GM21515 (cell line): ENCODE data around the gene ANKRD40.

Experiments used
- ATAC-seq: cut with Tn5 transposase; IDR thresholded peaks from one replicate; pipeline ENCODE4 v1.9.1; 2021; ENCODE audit not compliant: unreplicated experiment

Gene ANKRD40

GRCh38 chr17:50672071-50672470, 35.6 kb downstream of the ANKRD40 start:
- no peak for ATAC-seq

DNA sequence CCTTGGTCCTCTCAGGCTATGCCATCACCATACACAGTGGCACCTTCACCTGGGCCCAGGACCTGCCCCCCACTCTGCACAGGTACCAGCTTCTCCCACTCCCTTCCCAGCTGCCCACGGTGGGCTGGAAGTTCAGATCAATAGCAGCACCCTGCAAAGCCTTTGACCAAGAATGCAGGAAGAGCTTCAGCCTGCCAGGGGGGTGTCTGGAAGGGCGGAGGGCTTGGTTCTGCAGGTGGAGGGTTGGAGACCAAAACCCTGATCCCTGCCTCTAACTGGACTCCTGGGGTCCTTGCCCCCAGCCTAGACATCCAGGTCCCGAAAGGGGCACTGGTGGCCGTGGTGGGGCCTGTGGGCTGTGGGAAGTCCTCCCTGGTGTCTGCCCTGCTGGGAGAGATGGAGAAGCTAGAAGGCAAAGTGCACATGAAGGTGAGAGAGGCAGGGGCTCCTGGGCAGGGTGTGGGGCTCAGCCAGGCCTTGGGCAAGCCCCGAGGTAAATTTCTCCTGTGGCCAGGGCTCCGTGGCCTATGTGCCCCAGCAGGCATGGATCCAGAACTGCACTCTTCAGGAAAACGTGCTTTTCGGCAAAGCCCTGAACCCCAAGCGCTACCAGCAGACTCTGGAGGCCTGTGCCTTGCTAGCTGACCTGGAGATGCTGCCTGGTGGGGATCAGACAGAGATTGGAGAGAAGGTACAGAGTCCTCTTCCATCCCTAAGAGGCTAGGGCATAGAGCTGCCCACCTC, 38.7 kb downstream of the ANKRD40 start:
- no peak for ATAC-seq

GRCh38 chr17:50668025-50668837, 39.5 kb downstream of the ANKRD40 start:
- no peak for ATAC-seq

- no peak for ATAC-seq
These were observed 40.3 kb downstream of the ANKRD40 start for GRCh38 chr17:50667259-50668024.

GRCh38 chr17:50666316-50666715, 41.4 kb downstream of the ANKRD40 start:
- ATAC-seq = no peak

DNA sequence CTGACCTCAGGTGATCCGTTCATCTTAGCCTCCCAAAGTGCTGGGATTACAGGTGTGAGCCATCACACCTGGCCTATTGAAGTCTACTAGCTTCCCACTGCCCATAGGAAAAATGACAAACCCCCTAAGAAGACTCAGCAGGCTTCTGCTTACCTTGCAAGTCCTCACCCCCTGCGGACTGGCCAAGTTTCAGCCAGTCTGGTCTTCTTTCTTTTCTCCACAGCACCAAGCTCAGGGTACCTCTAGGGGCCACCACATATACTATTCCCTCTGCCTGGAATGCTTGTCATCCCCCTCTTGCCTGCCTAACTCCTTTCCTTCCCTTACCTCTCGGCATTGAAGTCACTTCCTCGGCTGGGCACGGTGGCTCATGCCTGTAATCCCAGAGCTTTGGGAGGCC, 41.9 kb downstream of the ANKRD40 start:
- no peak for ATAC-seq

DNA sequence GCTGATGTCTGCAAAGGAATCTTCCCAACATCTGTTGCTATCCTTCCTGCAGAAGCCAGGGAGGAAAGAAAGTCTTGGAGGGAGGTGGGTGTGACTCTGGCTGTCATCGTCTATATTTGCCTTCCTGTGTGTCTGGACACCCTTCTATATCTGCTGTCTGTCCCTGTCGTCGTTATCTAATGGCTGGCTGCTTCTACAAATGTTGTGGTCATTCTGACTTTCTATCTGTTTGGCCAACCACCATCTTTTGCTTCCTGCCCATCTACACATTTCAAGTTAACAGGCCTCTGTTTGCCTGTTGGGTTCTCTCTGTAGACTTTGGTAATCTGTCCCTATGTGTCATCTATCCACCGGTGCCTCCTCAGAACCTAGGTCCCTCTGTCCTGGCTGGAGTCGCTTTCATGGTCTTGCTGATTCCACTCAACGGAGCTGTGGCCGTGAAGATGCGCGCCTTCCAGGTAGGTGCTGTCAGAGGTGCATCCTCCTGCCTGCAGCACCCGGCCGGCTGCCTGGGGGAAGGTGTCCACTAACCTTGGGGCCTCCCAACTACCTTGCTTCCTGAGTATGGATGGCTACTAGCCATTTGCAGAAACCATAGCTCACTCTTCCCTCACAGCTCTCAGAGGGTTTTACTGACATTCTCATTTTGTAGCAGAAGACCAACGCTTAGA, 42.8 kb downstream of the ANKRD40 start:
- ATAC-seq = no peak

- ATAC-seq = no peak
These were observed 43.8 kb downstream of the ANKRD40 start for GRCh38 chr17:50663812-50664374.

- ATAC-seq = no peak
These were observed 45.0 kb downstream of the ANKRD40 start for GRCh38 chr17:50662632-50663225.

DNA sequence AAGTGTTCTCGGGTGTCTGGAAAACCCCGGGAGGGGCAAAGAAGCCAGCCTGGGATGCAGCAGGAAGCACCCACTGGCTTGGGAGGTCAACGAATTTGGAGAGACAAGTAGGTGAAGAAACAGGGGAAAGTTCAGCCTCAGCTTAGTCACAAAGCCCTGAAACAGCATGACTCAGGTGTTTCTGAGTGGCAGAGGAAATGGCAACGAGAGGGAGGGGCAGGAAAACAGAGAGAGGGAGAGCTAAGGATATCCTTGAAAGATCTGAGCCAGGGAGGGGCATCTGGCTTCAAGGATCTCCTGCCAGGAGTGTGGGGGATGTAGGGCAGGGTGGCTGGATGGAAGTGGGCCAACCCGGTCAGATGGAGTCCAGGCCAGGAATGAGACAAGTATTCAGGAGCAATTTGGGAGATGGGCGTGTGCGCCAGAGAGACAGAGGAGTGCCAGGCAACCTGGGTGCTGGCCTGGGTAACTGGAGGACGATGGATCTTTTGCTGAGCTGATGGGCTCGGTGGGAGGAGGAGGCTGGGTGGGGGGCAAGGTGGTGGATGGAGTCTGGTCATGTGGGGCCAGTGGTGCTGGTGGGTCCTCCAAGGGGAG, 45.8 kb downstream of the ANKRD40 start:
- ATAC-seq = no peak

- ATAC-seq = no peak
These were observed 46.4 kb downstream of the ANKRD40 start for GRCh38 chr17:50661348-50661747.

DNA sequence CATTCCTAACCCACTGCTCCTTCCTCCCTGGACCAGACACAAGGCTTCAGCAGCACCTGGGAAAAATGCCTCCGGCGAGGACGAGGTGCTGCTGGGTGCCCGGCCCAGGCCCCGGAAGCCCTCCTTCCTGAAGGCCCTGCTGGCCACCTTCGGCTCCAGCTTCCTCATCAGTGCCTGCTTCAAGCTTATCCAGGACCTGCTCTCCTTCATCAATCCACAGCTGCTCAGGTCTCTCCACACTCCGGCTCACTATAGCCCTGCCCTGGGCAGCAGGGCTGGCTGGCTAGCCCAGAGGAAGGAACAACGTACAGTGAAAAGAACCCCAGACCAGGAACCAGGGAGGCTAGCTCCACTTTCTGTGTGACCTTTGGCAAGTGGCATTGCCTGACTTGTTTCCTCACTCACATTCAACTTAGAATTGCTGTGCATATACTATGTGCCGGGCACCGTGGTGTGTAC, 46.8 kb downstream of the ANKRD40 start:
- ATAC-seq = no peak

DNA sequence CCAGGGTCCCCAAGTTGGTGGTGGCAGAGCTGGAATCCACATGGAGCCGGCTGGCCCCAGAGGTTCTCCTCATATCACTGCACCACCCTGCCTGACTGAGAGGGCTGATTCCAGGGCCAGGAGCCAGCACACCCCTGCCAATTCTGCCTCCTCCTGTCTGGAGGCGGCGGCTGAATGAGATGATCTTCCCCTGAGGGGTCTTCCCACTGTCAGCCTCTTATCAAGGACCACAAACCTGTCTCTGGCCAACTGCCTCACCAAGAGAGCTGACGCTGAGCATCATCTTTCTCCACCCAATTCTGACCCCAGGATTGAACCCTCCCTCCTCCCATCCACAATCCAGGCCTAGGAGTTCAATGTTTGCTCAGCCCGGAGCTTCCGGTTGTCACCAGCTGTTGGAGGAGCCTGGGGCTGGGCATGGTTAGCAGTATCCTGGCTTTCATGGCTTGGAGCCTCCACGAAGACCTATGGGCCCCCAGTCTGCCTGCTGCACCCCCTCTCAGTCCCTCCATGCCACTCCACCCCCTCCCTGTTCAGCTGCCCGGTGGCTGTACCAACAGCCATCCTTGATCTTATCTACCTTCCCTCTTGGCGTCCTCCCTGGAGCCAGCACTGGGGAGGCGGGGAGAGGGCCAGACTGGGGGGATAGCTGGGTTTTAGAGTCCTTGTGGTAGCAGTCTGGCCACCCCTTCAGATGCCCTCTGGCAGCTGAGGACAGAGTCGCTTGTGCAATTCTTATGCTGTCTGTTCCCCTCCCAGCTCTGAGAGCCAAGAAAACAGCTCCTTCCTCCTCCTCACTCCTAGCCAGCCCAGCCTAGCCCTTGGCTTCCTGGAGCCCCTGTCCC, 47.5 kb downstream of the ANKRD40 start:
- no peak for ATAC-seq

GRCh38 chr17:50659179-50659578, 48.5 kb downstream of the ANKRD40 start:
- ATAC-seq = no peak

DNA sequence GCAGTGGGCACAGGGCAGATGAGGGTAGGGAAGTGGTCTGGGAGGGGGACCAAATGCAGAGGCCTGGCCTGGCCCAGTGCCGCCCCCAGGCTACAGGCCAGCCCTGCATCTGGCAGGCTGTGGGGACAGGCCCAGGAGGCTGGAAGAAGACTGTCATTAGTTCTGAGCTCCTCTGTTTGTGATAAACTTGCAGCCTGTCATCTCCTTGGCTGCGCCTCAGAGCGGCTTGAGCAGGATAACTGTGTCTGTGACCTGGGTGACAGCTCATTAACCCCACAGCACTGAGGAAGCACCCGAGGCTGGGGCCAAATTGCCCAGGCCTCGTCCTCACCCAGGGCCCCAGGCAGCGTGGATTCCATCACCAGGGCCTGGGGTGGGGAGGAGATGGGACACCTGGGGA, 49.1 kb downstream of the ANKRD40 start:
- ATAC-seq = no peak

DNA sequence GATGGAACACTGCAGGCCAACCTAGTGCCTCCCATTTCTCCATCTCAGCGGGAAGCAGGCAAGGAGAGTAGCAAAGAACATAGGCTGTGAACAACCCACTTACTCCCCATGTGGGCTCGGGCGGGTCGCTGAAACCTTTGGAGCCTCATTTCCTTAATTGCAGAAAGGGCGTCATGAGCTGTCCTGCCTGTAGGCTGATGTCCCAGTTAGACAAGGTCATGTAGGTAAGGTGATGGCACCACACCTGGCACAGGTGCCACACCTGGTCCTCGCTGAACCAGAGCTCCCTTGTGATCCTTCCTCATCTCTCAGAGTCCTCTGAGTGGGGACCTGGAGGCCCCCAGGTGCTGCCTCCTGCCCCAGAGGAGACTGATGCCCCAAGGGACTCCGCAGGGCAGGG, 50.1 kb downstream of the ANKRD40 start:
- ATAC-seq = no peak

GRCh38 chr17:50657054-50657453, 50.7 kb downstream of the ANKRD40 start:
- ATAC-seq = no peak

GRCh38 chr17:50656509-50656908, 51.2 kb downstream of the ANKRD40 start:
- ATAC-seq = no peak

GRCh38 chr17:50653738-50654137, 54.0 kb downstream of the ANKRD40 start:
- ATAC-seq = no peak
